Calu3 (cell line): Measurements from ENCODE around the gene GOLT1A. TPM values are rescaled to one million over a fixed set of nuclear protein-coding genes. Genes with fewer than 3 reads are reported as not detected.

Experiments
- BruUV-seq: library from RNA; stranded (reverse); fragments of 400-500 nt; replicated peaks from 2 replicates; lab custom pipeline; 2021; lab: Mats Ljungman, UMichigan
- CTCF ChIA-PET: fragments of 300-600 bp; sonication (Branson Sonifier 250); formaldehyde crosslinking; loops from one replicate; lab custom pipeline; 2022; ENCODE audit warnings: antibody characterized with exemption; lab: Charles Lee
- DNase-seq: peaks from one replicate; pipeline ENCODE4 v3.0.0; 2022
- H3K27ac Mint-ChIP-seq: one replicate; pipeline ENCODE4 v1.8.0; 2022; ENCODE audit warnings: mixed read lengths; ENCODE audit not compliant: unreplicated experiment
- H3K27me3 Mint-ChIP-seq: one replicate; pipeline ENCODE4 v1.8.0; 2022; ENCODE audit warnings: mixed read lengths; ENCODE audit not compliant: unreplicated experiment
- H3K36me3 Mint-ChIP-seq: one replicate; pipeline ENCODE4 v1.8.0; 2022; ENCODE audit warnings: mild to moderate bottlenecking, moderate library complexity, mixed read lengths; ENCODE audit not compliant: insufficient read depth, unreplicated experiment
- H3K4me1 Mint-ChIP-seq: one replicate; pipeline ENCODE4 v1.8.0; 2022; ENCODE audit warnings: mild to moderate bottlenecking, low read depth, mixed read lengths; ENCODE audit not compliant: unreplicated experiment
- H3K4me3 Mint-ChIP-seq: one replicate; pipeline ENCODE4 v1.8.0; 2022; ENCODE audit warnings: mild to moderate bottlenecking, low read depth, moderate library complexity, mixed read lengths; ENCODE audit not compliant: unreplicated experiment
- H3K9me3 Mint-ChIP-seq: one replicate; pipeline ENCODE4 v1.8.0; 2022; ENCODE audit warnings: low read depth, mixed read lengths; ENCODE audit not compliant: unreplicated experiment
- intact Hi-C: fragments of 100-400 bp; cut with micrococcal nuclease; formaldehyde crosslinking; loops from one replicate; pipeline ENCODE4 v1.10.0; 2022; ENCODE audit not compliant: unreplicated experiment
- total RNA-seq: library from RNA; stranded (reverse); gene quantifications from 2 replicates; pipeline ENCODE4 v1.2.3, GENCODE V29; 2022
- TF ChIP-seq, protein P1 (sequence below): fragments of 200-600 bp; IDR thresholded peaks from one replicate; pipeline ENCODE4 v1.8.0; 2022; ENCODE audit warnings: antibody characterized with exemption; ENCODE audit not compliant: unreplicated experiment

The GOLT1A gene
- total RNA-seq, 1 experiment from 2014 or later, result 3.5 TPM

DNA sequence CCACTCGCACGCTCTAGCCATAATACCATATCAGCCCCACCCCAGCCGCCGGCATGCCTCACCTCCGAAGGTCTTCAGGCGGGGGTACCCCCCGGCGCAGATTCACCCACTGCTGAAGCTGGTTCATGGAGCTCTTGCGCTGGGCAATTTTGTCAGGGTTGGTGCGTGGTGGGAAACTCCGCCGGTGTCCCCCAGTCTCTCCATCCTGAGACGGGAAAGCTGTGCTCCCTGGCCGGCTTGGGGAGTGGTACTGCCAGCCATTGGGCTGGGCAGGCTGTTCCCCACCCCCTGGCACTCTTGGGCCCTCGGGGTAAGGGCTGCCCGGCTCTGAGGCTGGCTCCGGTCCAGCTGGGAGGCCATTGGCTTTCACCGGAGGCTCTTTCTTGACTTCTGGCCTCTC is 45.4 kb upstream of the GOLT1A start:
- Mint-ChIP-seq H3K9me3 (no peaks in the 10 kb centered on the region), H3K27ac (no peak overlapping the region), H3K36me3 (peaks cover 57% of the 10 kb centered on the region), H3K4me1 (no peaks in the 10 kb centered on the region), H3K4me3 (no peak overlapping the region), H3K27me3 (no peaks in the 10 kb centered on the region)
- no peak for DNase-seq
- CTCF ChIA-PET, result interaction anchor here (0.8 to 2.0 kb wide), 6 partner anchors 72 to 139 kb away, joined by 3 to 39 read pairs (median 6); no protein-coding TSS in a partner anchor
- TF ChIP-seq, protein P1, sequence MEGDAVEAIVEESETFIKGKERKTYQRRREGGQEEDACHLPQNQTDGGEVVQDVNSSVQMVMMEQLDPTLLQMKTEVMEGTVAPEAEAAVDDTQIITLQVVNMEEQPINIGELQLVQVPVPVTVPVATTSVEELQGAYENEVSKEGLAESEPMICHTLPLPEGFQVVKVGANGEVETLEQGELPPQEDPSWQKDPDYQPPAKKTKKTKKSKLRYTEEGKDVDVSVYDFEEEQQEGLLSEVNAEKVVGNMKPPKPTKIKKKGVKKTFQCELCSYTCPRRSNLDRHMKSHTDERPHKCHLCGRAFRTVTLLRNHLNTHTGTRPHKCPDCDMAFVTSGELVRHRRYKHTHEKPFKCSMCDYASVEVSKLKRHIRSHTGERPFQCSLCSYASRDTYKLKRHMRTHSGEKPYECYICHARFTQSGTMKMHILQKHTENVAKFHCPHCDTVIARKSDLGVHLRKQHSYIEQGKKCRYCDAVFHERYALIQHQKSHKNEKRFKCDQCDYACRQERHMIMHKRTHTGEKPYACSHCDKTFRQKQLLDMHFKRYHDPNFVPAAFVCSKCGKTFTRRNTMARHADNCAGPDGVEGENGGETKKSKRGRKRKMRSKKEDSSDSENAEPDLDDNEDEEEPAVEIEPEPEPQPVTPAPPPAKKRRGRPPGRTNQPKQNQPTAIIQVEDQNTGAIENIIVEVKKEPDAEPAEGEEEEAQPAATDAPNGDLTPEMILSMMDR, result no peak
- intact Hi-C loops, result no loop called here
- BruUV-seq, result no TSS peak

DNA sequence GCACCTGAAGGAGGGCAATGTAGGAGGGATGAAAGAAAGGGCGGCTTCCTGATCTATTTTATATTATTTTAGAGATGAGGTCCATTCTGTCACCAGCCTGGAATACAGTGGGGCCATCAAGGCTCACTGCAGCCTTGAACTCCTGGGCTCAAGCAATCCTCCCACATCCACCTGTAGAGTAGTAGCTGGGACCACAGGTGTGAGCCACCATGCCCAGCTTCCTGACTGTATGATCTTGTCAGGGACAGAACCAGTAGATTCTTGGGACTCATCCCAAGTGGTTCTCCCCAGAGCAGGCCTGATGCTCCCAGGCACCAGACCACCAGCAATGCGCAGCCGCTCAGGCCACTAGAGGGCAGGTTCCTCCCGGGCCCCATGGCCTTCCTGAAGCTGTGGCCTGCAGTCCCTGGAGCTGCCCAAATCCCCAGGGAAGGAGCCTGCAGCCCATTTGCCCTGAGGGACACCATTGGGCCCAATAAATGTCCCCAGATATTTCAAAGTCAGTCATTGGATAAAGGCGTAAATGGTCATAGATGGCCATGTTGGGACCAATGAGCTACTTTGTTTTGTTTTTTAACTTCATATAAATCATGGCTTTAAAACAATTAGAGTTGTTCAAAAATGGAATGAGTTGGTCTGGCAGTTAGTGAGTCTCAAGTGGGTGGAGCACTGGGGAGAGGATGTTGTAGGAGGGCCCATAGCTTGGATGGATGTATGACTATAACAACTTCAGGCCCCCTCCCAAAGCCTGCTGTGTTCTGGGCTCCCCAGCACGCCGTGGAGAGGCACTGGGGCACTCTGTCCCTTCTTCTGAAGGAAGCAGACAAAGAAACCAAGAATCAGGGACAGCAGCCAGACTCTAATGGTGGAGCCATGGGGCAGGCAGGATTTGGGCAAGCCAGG is 44.7 kb upstream of the GOLT1A start:
- Mint-ChIP-seq H3K4me1 (no peaks in the 10 kb centered on the region), H3K27me3 (no peaks in the 10 kb centered on the region), H3K27ac (no peak overlapping the region), H3K4me3 (no peak overlapping the region), H3K36me3 (peaks cover 51% of the 10 kb centered on the region), H3K9me3 (no peaks in the 10 kb centered on the region)
- intact Hi-C loops, result loop anchor here (1.0 kb wide), 1 partner anchor 105 kb away; no protein-coding TSS in a partner anchor
- no TSS peak for BruUV-seq
- peak; percentile 80 for DNase-seq
- CTCF ChIA-PET, result interaction anchor here (0.6 to 2.0 kb wide), 12 partner anchors 25 to 311 kb away, joined by 3 to 39 read pairs (median 5); no protein-coding TSS in a partner anchor
- TF ChIP-seq, protein P1, result peak; percentile 80

DNA sequence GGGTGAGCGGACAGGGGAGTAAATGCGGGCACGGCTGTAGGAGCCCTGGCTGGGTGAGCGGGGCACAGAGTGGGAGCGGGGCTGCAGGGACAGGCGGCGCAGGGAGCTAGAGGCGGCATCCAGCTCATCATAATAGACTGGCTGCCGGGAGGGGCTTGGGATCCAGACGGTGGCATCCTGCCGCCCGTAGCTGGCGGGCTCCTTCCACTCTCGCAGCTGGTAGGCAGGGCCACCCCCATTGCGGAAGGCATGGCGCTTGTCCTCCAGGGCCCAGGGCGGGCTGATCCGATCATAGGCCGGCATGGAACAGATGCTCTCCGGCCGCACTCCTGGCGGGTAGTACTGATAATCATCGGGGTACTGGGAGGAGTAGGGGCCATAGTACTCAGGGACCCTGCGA is 43.7 kb upstream of the GOLT1A start:
- intact Hi-C loops, result no loop called here
- Mint-ChIP-seq H3K9me3 (no peaks in the 10 kb centered on the region), H3K36me3 (peaks cover 40% of the 10 kb centered on the region), H3K27me3 (no peaks in the 10 kb centered on the region), H3K4me3 (no peak overlapping the region), H3K27ac (no peak overlapping the region), H3K4me1 (no peaks in the 10 kb centered on the region)
- no TSS peak for BruUV-seq
- no peak for DNase-seq
- TF ChIP-seq, protein P1, result no peak
- CTCF ChIA-PET, result interaction anchor here (0.6 kb wide), 1 partner anchor 253 kb away, joined by 6 read pairs; no protein-coding TSS in a partner anchor

DNA sequence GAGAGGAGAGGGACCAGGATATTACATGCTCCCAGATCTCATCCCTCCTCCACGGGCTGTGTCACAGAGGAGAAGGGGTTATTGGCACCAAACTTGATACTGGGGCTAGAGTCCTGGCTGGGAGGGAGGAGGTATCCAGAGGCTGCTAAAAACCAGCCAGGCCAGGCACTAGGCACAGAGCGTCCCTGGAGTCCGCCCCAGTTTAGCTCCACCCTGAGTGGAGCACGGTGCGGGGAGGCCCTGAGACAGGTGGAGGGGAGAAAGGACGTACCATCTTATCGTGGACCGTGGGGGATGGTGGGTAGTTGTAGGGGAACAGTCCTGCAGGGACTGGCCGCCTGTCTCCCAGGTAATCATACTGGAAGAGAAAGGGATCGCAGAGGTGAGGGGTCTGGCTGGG is 42.7 kb upstream of the GOLT1A start:
- CTCF ChIA-PET, result no interaction called here
- no peak overlapping the region for H3K4me3 Mint-ChIP-seq
- intact Hi-C loops, result no loop called here
- TF ChIP-seq, protein P1, result no peak
- DNase-seq, result no peak
- no peak overlapping the region for H3K27ac Mint-ChIP-seq
- H3K36me3 Mint-ChIP-seq, result peaks cover 36% of the 10 kb centered on the region
- no peaks in the 10 kb centered on the region for H3K27me3 Mint-ChIP-seq
- BruUV-seq, result no TSS peak
- H3K4me1 Mint-ChIP-seq, result no peaks in the 10 kb centered on the region
- H3K9me3 Mint-ChIP-seq, result no peaks in the 10 kb centered on the region
